GM21529 (cell line): Measurements from ENCODE around the gene PER2.
"Not testable (repeated sequence)": the region's sequence is repeated elsewhere in the genome, so short reads cannot be mapped to it uniquely, and the experiment has no call there.

Source experiments
- ATAC-seq: cut with Tn5 transposase; IDR thresholded peaks from one replicate; pipeline ENCODE4 v1.9.1; 2021; ENCODE audit not compliant: unreplicated experiment

Gene PER2

GRCh38 chr2:238286987-238287736 lies 1.2 kb downstream of the PER2 start:
- no peak for ATAC-seq

DNA sequence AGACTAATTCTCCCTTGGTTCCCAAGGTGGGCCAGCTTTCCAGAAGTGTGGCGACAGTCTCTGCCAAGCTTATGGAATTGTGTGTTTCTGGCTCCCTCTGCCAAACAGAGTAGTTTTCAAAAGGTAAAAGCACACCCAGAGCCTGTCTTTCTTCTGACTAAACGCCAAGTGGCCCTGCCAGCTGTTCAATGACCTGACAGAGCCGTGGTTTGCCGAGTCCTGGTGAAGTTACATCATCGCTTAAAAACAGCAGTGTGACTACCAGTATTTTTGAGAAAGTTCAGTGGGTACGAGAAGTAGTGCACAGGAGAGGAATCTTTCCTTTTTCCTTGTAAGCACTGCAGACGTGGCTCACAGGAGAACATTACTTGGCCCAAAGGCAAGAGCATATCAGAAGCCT lies 1.9 kb downstream of the PER2 start:
- no peak for ATAC-seq

GRCh38 chr2:238286095-238286494 lies 2.3 kb downstream of the PER2 start:
- no peak for ATAC-seq

GRCh38 chr2:238285653-238286082 lies 2.7 kb downstream of the PER2 start:
- ATAC-seq = no peak

- ATAC-seq = no peak
Observed at GRCh38 chr2:238284802-238285515, 3.5 kb downstream of the PER2 start.

- no peak for ATAC-seq
Observed at GRCh38 chr2:238282861-238283738, 5.3 kb downstream of the PER2 start.

DNA sequence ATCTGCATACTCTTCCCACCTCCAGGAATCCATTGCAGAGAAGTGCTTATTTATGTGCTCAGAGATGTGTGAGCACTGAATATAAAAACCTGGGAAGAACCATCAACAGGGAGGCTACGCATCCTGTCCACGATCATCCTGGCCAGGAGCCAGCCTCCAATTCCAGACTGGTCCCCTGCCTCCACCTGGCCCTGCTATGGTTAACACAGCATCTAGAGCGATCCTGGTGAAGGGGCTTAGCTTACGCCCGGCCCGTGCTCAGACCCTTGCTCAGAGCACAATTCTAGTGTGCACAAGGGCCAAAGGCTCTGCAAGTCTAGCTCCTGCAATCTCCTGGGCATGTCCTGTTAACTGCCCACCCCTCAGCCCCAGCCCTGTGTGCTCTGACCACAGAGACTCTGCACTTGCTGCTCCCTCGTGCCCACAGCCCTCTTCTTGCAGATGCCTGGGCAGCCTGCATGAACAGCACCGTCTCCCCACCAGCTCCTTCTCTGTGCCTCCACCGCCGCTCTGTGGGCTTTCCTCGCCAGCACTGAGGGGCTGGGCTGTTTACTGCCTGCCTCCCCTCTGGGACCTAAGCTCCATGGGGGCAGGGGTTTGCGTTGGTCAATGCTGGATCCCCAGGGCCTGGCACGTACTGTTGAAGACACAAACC lies 6.5 kb downstream of the PER2 start:
- no peak for ATAC-seq

DNA sequence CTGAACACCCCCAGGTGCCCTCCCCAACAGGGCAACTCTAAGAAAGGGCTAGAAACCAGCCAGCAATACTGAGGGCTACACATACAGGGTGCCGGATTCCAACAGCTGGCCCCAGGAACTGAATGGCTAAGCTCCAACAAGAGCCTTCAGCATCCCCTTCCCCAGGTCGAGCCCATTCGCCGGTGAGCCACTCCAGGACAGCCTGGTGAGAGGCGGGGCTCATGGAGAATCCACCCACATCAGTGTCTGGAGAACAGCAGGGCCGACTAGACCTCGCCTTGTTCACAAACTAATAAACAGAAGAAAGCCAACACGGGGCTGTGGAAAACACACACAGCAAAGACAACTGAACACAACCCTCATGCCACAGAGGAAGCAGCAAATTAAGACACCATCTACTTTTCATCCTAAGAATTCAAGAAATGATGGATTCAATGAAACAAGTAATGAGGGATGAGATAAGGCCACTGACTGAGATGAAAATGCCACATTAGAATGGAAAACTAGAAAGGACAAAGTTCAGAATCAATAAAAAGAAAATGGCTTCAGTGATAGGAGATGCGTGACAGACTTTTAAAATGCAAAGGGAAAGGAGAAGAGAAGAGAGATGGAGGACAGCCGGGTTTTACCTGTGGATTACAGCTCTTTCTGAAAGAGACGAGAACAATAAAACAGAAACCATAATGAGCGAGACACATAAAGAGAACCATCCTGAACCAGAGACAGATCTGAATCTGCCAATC lies 8.2 kb downstream of the PER2 start:
- ATAC-seq = no peak

DNA sequence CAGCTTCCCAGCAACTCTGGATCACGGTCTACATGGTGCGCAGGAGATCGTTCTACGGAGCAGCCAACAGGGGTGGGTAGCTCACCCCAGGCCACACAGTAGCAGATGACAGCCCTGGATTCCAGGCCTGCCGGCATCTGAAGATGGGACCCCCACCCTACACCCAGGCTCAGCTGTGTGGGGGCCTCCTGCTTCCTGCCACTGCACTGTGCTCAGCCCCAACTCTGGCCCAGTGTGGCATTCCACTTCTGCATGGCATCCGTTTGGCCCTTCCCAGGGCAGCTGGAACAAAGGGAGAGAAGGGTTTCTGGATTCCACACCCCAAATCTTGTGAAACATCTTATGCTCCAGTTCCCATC lies 9.1 kb downstream of the PER2 start:
- ATAC-seq = no peak

DNA sequence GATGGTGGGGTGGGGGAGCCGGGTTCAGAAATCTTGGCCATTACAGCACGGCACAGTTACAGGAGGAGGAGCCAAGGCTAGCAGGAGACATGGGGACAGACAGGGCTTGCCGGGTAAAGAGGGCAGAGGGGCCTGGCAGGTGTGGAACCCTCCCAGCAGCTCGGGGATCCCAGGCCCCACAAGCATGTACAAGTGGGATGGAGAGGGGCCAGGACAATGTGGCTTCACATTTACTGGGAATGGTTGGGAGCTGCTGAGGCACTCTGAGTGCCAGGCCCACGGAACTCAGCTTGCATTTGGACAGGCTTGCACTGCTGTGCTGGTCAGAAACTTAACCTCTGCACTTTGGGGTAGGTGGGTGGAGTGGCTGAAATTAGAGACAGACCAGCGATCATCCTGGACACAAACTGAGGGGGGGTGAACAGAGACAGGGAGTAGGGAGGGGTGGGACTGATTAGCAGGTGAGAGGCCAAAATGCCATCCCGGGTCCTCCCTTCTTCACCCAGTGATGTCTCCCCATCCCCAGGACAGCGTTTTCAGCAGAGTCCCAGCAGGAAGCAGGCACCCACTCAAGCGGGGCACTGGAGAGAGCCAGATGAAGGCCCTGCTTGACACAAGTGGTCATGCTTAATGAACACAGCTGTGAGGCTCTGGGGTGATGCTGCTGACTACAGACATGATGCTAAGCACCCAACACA lies 9.6 kb downstream of the PER2 start:
- no peak for ATAC-seq

GRCh38 chr2:238277695-238278094 lies 10.7 kb downstream of the PER2 start:
- no peak for ATAC-seq

DNA sequence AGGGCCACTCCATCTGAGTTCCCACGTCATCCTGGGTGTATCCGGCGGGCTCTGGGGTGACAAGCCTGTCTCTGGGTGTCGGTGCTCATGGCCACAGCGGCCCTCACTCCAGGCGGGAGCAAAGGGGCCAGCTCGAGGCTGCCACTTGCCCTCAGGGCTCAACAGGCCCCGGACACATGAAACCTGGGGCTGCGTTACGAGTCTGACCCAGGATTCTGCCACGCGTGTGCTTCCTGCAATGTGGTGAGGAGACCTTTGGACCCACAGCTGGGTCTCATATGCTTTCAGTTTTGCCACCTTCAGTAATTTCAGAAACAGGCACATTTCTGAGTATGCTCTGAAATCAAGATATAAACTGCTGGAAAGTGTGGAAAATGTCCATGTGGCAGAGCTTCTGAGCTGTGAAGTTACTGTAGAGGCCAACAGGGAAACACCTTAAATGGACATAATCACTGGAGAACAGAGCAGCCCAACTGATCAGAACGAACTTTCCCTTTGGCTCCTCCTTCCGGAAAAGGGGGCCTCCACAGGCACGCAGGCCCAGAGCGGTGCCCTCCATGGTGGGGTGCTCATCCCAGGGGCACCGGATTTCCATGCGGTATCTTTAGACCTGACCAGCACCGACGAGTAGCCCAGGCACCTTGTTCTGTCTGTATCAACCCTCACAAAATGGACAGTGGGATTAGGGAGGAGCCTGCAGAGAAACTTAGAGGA lies 14.1 kb downstream of the PER2 start:
- no peak for ATAC-seq

GRCh38 chr2:238273433-238273832 lies 15.0 kb downstream of the PER2 start:
- ATAC-seq = not testable (repeated sequence)

DNA sequence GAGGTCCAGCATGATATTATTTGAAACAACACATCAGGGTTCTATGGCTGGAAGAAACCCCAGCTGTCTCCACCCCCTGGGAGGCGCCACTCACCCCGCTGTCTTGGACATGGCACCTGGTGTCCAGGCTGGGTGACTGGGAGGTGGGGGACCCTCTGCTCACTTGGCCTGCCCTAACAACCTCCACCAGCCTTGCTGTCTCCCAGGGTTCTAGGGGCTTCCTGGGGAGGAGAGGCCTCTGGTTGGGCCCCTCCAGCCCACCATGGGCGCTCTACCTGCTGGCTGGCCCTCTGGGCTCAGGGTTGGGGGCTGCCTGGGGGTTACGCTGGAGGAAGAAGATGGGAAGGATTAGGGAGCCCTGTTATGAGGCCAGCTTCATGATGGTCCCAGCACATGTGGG lies 16.3 kb downstream of the PER2 start:
- no peak for ATAC-seq

GRCh38 chr2:238271686-238272085 lies 16.7 kb downstream of the PER2 start:
- not testable (repeated sequence) for ATAC-seq

GRCh38 chr2:238271061-238271554 lies 17.3 kb downstream of the PER2 start:
- no peak for ATAC-seq

- ATAC-seq = no peak
Observed at GRCh38 chr2:238270606-238271005, 17.8 kb downstream of the PER2 start.

GRCh38 chr2:238269741-238270140 lies 18.7 kb downstream of the PER2 start:
- ATAC-seq = no peak
